Endodermal cell (in vitro differentiated cells): ENCODE results near the gene THSD7B. TPM values are rescaled to one million over a fixed set of nuclear protein-coding genes. Genes with fewer than 3 reads are reported as not detected.

ENCODE experiments used
- DNase-seq: peaks from one replicate; pipeline ENCODE4 v3.0.0-alpha.2; 2017
- H3K27ac ChIP-seq: 2 replicates; pipeline ENCODE4 v1.5.1; 2013; ENCODE audit warnings: mild to moderate bottlenecking, low read depth, low read length, moderate library complexity
- H3K27me3 ChIP-seq: 2 replicates; pipeline ENCODE4 v1.6.1; 2013; ENCODE audit warnings: mild to moderate bottlenecking, low read length, moderate library complexity; ENCODE audit not compliant: insufficient read depth, control insufficient read depth, poor library complexity, severe bottlenecking
- H3K36me3 ChIP-seq: 2 replicates; pipeline ENCODE4 v1.7.0; 2013; ENCODE audit warnings: mild to moderate bottlenecking, low read length, moderate library complexity; ENCODE audit not compliant: control insufficient read depth, insufficient read depth
- H3K4me1 ChIP-seq: one replicate; pipeline ENCODE4 v1.7.0; 2013; ENCODE audit warnings: low read length; ENCODE audit not compliant: control insufficient read depth, insufficient read depth
- H3K4me3 ChIP-seq: 2 replicates; pipeline ENCODE4 v1.5.1; 2013; ENCODE audit warnings: mild to moderate bottlenecking, low read length, moderate library complexity
- H3K9ac ChIP-seq: 2 replicates; pipeline ENCODE4 v1.6.1; 2013; ENCODE audit warnings: mild to moderate bottlenecking, low read length, moderate library complexity; ENCODE audit not compliant: poor library complexity, severe bottlenecking; ENCODE audit errors: extremely low read depth
- H3K9me3 ChIP-seq: 2 replicates; pipeline ENCODE4 v1.6.1; 2013; ENCODE audit warnings: mild to moderate bottlenecking, low read length, moderate library complexity; ENCODE audit not compliant: control insufficient read depth
- H3K27ac Mint-ChIP-seq: 2 replicates; pipeline ENCODE4 v1.8.0; 2020; ENCODE audit warnings: mixed read lengths
- H3K27me3 Mint-ChIP-seq: 2 replicates; pipeline ENCODE4 v1.8.0; 2021; ENCODE audit warnings: mild to moderate bottlenecking, mixed read lengths; ENCODE audit not compliant: insufficient read depth
- H3K36me3 Mint-ChIP-seq: 2 replicates; pipeline ENCODE4 v1.8.0; 2020; ENCODE audit warnings: low read depth, mixed read lengths
- H3K4me1 Mint-ChIP-seq: 2 replicates; pipeline ENCODE4 v1.8.0; 2020; ENCODE audit warnings: mixed read lengths
- H3K4me3 Mint-ChIP-seq: 2 replicates; pipeline ENCODE4 v1.8.0; 2020; ENCODE audit warnings: mild to moderate bottlenecking, moderate library complexity, mixed read lengths
- H3K9me3 Mint-ChIP-seq: 2 replicates; pipeline ENCODE4 v1.8.0; 2020; ENCODE audit warnings: mild to moderate bottlenecking, mixed read lengths
- WGBS, 2 experiments: methylation state at CpG; one replicate each; pipeline versions ENCODE4 v1.1.5 to v1.1.7; 2013; ENCODE audit warnings: missing lambda C conversion rate in 2 of 2, mixed read lengths in 1 of 2; ENCODE audit not compliant: insufficient coverage in 1 of 2, insufficient read length in 1 of 2; 5-methylcytosine and 5-hydroxymethylcytosine counted together
- total RNA-seq, 2 donors: library from RNA; stranded (reverse); fragmentation: NEBNext Ultra II Directional in 1 of 2; extraction: Animal tissue kit (Norgen Biotek cat#: 25700) in 1 of 2; gene quantifications; 2 replicates in 1 of 2; 3 replicates in 1 of 2; pipeline ENCODE4 v1.2.1, GENCODE V29; 2021
- TF ChIP-seq, protein P1 (sequence below): fragments of 200-600 bp; sonication (generic); conservative IDR thresholded peaks from 2 replicates; pipeline ENCODE4 v1.5.0; 2021; ENCODE audit warnings: antibody characterized with exemption, mild to moderate bottlenecking

Gene THSD7B
- total RNA-seq, 2 donors from 2014 or later = 1.8 to 2.6 TPM

- DNase-seq = no peak
- peaks cover 10% of the 10 kb centered on the region for H3K4me1 Mint-ChIP-seq
- H3K4me3 ChIP-seq = no peak overlapping the region
- H3K27ac Mint-ChIP-seq = no peak overlapping the region
- no peaks in the 10 kb centered on the region for H3K36me3 Mint-ChIP-seq
- TF ChIP-seq, protein P1, sequence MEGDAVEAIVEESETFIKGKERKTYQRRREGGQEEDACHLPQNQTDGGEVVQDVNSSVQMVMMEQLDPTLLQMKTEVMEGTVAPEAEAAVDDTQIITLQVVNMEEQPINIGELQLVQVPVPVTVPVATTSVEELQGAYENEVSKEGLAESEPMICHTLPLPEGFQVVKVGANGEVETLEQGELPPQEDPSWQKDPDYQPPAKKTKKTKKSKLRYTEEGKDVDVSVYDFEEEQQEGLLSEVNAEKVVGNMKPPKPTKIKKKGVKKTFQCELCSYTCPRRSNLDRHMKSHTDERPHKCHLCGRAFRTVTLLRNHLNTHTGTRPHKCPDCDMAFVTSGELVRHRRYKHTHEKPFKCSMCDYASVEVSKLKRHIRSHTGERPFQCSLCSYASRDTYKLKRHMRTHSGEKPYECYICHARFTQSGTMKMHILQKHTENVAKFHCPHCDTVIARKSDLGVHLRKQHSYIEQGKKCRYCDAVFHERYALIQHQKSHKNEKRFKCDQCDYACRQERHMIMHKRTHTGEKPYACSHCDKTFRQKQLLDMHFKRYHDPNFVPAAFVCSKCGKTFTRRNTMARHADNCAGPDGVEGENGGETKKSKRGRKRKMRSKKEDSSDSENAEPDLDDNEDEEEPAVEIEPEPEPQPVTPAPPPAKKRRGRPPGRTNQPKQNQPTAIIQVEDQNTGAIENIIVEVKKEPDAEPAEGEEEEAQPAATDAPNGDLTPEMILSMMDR = no peak
- H3K9ac ChIP-seq = no peak overlapping the region
- H3K27ac ChIP-seq = no peak overlapping the region
- H3K27me3 Mint-ChIP-seq = no peaks in the 10 kb centered on the region
- H3K9me3 ChIP-seq = no peaks in the 10 kb centered on the region
- H3K9me3 Mint-ChIP-seq = no peaks in the 10 kb centered on the region
- no peaks in the 10 kb centered on the region for H3K4me1 ChIP-seq
- H3K4me3 Mint-ChIP-seq = no peak overlapping the region
- no peaks in the 10 kb centered on the region for H3K36me3 ChIP-seq
- no peaks in the 10 kb centered on the region for H3K27me3 ChIP-seq
These were observed 352.0 kb downstream of the THSD7B start for GRCh38 chr2:137117385-137117784.

GRCh38 chr2:137118140-137118539 lies 352.8 kb downstream of the THSD7B start:
- no peaks in the 10 kb centered on the region for H3K9me3 ChIP-seq
- H3K27me3 ChIP-seq = no peaks in the 10 kb centered on the region
- H3K4me3 Mint-ChIP-seq = no peak overlapping the region
- TF ChIP-seq, protein P1 = no peak
- H3K9ac ChIP-seq = no peak overlapping the region
- no peak overlapping the region for H3K4me3 ChIP-seq
- DNase-seq = no peak
- no peaks in the 10 kb centered on the region for H3K9me3 Mint-ChIP-seq
- no peaks in the 10 kb centered on the region for H3K27me3 Mint-ChIP-seq
- H3K27ac Mint-ChIP-seq = no peak overlapping the region
- H3K36me3 ChIP-seq = no peaks in the 10 kb centered on the region
- H3K4me1 Mint-ChIP-seq = peaks cover 10% of the 10 kb centered on the region
- H3K36me3 Mint-ChIP-seq = no peaks in the 10 kb centered on the region
- no peak overlapping the region for H3K27ac ChIP-seq
- H3K4me1 ChIP-seq = no peaks in the 10 kb centered on the region

- H3K4me1 Mint-ChIP-seq = peaks cover 15% of the 10 kb centered on the region
- H3K4me3 ChIP-seq = no peak overlapping the region
- H3K9ac ChIP-seq = no peak overlapping the region
- H3K4me1 ChIP-seq = no peaks in the 10 kb centered on the region
- no peaks in the 10 kb centered on the region for H3K27me3 Mint-ChIP-seq
- DNase-seq = no peak
- no peaks in the 10 kb centered on the region for H3K27me3 ChIP-seq
- H3K4me3 Mint-ChIP-seq = no peak overlapping the region
- H3K36me3 Mint-ChIP-seq = no peaks in the 10 kb centered on the region
- H3K9me3 ChIP-seq = no peaks in the 10 kb centered on the region
- H3K27ac ChIP-seq = no peak overlapping the region
- 97% methylated on average over 1 of the region's 1 CpG; no CpG with 5 or more reads in 1 of the 2 experiments for WGBS, 2 experiments
- no peak overlapping the region for H3K27ac Mint-ChIP-seq
- H3K36me3 ChIP-seq = no peaks in the 10 kb centered on the region
- H3K9me3 Mint-ChIP-seq = no peaks in the 10 kb centered on the region
- TF ChIP-seq, protein P1 = no peak
These were observed 357.9 kb downstream of the THSD7B start for GRCh38 chr2:137123226-137123625.
